ENCODE measurements around the gene EMSY. TPM values are rescaled to one million over a fixed set of nuclear protein-coding genes. Genes with fewer than 3 reads are reported as not detected.
A peak's percentile ranks its signal among the peaks of the same experiment; 100 is the strongest.

The EMSY gene
- total and polyA plus RNA-seq, 5 experiments from 2014 or later = 16.7 to 49.3 (median 22.7) TPM

GRCh38 chr11:76501526-76502202 lies 56.8 kb downstream of the EMSY start:
- ATAC-seq (no peak), DNase-seq (no peak)
- POLR2A ChIA-PET = interaction anchor here (0.7 kb wide), 1 partner anchor 1798 kb away, joined by 4 read pairs; no protein-coding TSS in a partner anchor

DNA sequence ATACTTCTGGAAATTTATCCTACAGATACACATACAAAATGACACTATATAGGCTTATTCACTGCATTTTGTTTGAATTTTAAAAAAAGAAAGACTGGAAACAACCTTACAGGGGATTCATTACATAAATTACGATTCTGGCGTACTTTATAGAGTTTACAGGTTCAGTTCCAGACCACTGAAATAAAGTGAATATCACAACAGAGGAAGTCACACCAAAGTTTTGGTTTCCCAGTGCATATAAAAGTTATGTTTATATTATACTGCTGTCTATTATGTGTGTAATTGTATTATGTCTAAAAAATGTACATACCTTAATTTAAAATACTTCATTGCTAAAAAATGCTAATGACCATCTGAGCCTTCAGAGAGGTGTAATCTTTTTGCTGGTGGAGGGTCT lies 62.0 kb downstream of the EMSY start:
- POLR2A ChIA-PET = no interaction called here
- no peak for ATAC-seq
- no peak overlapping the region for H3K27ac Mint-ChIP-seq

More at GRCh38 chr11:76501526-76502202, 56.8 kb downstream of the EMSY start:
- H3K9me3 Mint-ChIP-seq = peaks cover 2 to 17% (median 10%) of the 10 kb centered on the region in 9 donors
- no peak overlapping the region for H3K4me3 Mint-ChIP-seq
- peak overlapping the region in 1 of 10 donors; percentile 43 for H3K27ac Mint-ChIP-seq
- peaks cover 0 to 8% (median under 1%) of the 10 kb centered on the region in 4 donors for H3K4me1 Mint-ChIP-seq
- H3K27me3 Mint-ChIP-seq = no peaks in the 10 kb centered on the region
- peaks cover 15 to 66% (median 44%) of the 10 kb centered on the region in 3 donors for H3K36me3 Mint-ChIP-seq

DNA sequence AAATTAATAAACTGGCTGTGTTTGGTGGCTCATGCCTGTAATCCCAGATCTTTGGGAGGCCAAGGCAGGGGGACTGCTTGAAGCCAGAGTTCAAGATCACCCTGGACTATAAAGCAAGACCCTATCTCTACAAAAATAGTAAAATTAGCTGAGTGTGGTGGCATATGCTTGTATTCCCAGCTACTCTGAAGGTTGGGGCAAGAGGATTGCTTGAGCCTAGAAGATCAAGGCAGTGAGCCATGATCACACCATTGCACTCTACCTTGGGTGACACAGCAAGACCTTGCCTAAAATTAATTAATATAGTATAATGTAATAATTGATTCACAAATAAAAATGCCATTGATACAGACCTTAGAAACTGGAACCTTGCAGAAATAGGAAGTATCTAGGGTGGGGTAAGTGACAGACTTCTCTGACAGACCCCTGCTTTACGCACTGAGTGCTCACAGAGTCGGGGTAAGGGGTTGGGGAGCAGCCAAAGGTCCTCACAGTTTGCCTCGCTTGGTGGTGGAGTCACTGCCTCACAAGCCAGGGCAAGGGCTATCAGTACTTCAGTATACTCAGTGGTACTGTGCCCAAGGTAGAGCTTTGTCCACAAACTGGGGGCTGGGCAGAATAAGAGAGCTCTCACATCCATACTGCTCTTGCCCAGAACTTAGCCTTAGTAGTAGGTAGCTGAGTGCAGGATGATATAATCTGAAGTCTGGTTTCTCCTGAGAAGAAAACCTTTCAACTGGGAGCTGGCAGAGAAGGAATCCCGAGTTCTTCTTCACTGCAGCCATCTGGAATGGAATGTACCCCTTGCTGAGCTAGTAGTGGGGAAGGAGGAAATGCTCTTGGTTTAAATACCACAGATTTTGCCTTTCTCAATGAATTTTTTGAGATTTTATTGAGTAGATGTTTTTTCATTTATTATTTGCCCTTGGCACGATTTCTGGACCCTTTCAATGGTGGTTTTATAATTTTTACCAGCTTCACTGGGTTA lies 65.5 kb downstream of the EMSY start:
- no peaks in the 10 kb centered on the region for H3K27me3 Mint-ChIP-seq
- peaks cover 0 to 52% (median 11%) of the 10 kb centered on the region in 3 donors for H3K36me3 Mint-ChIP-seq
- no peaks in the 10 kb centered on the region for H3K9me3 Mint-ChIP-seq
- peaks cover 0 to 9% (median under 1%) of the 10 kb centered on the region in 4 donors for H3K4me1 Mint-ChIP-seq
- no peak for ATAC-seq
- no peak overlapping the region for H3K4me3 Mint-ChIP-seq
- no peak for DNase-seq
- POLR2A ChIA-PET = no interaction called here
- peak overlapping the region in 3 of 10 donors; percentile 20 to 41 (median 27) for H3K27ac Mint-ChIP-seq

More for the DNA sequence above, 62.0 kb downstream of the EMSY start:
- no peak overlapping the region for H3K4me3 Mint-ChIP-seq
- peaks cover 0 to 44% (median 22%) of the 10 kb centered on the region in 3 donors for H3K36me3 Mint-ChIP-seq
- H3K9me3 Mint-ChIP-seq = peaks cover 0 to 7% (median 0%) of the 10 kb centered on the region in 9 donors
- H3K27me3 Mint-ChIP-seq = no peaks in the 10 kb centered on the region
- peaks cover 0 to 9% (median under 1%) of the 10 kb centered on the region in 4 donors for H3K4me1 Mint-ChIP-seq
- DNase-seq = no peak

- no peak overlapping the region for H3K4me3 Mint-ChIP-seq
- POLR2A ChIA-PET = interaction anchor here (0.7 kb wide), 1 partner anchor 64 kb away, joined by 5 read pairs; no protein-coding TSS in a partner anchor
- peak overlapping the region in 1 of 10 donors; percentile 12 for H3K27ac Mint-ChIP-seq
- no peaks in the 10 kb centered on the region for H3K4me1 Mint-ChIP-seq
- DNase-seq = no peak
- peaks cover 0 to 58% (median 7%) of the 10 kb centered on the region in 3 donors for H3K36me3 Mint-ChIP-seq
- H3K27me3 Mint-ChIP-seq = no peaks in the 10 kb centered on the region
- no peak for ATAC-seq
- H3K9me3 Mint-ChIP-seq = no peaks in the 10 kb centered on the region
Observed at GRCh38 chr11:76512851-76513653, 68.2 kb downstream of the EMSY start.

DNA sequence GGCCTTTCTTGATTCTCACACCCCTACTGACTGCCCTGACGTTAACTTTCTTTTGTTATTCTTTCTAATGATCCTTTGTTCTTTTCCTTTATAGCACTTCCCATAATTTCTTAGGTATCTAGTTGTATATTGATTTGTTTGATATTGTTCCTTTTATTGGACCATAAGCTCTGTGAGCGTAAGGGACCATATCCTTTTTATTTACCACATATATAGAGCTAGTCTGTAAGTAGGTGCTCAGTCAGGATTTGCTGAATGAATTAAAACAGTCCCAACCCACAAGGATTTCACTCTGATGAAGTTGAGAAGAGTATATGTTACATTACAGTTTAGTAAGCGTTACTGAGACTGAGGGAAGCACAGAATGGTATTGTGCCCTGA lies 68.8 kb downstream of the EMSY start:
- no peak for DNase-seq
- ATAC-seq = no peak
- Mint-ChIP-seq H3K4me1 (no peaks in the 10 kb centered on the region), H3K9me3 (no peaks in the 10 kb centered on the region), H3K36me3 (peaks cover 0 to 58% (median 5%) of the 10 kb centered on the region in 3 donors), H3K27me3 (no peaks in the 10 kb centered on the region), H3K4me3 (no peak overlapping the region), H3K27ac (peak overlapping the region in 1 of 10 donors; percentile 12)
- POLR2A ChIA-PET = no interaction called here

DNA sequence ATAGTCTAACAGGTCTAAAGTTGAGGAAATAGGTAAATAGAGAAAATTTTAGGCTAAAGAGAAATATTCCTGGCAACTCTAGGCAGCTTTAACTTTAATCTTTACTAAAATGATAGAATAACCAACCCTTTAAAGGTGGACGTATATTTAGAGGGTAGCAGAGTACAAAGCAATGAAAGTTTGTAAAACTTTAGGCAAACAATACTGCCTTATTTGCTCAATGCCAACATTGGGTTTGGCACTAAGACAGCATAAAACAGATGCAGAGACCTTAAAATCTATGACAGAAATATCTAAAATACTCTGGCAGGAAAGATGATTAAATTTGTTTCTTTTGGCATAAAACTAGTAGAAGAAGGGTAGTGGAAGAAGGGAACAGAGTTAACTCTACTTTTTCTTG lies 70.7 kb downstream of the EMSY start:
- peaks cover 0 to 67% (median 5%) of the 10 kb centered on the region in 3 donors for H3K36me3 Mint-ChIP-seq
- no peak for DNase-seq
- ATAC-seq = no peak
- H3K4me3 Mint-ChIP-seq = no peak overlapping the region
- no peaks in the 10 kb centered on the region for H3K9me3 Mint-ChIP-seq
- peak overlapping the region in 1 of 10 donors; percentile 21 for H3K27ac Mint-ChIP-seq
- H3K4me1 Mint-ChIP-seq = no peaks in the 10 kb centered on the region
- POLR2A ChIA-PET = no interaction called here
- H3K27me3 Mint-ChIP-seq = no peaks in the 10 kb centered on the region

DNA sequence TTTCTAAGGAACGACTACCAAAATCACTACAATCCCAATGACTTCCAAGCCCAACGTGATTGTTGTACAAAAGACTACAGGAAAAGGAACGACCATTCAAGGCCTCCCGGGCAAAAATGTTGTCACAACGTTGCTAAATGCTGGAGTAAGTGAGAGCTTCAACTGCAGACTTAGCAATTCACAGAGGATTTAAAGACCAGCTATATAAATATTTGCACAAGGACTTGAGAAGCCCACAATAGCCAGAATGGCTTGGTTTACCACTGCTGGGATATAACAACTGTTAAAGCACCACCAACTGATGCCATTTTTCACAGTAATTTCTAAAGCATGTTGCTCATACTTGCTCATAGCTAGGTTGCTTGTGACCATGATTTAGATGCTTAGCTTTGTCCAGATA lies 78.3 kb downstream of the EMSY start:
- Mint-ChIP-seq H3K9me3 (no peaks in the 10 kb centered on the region), H3K4me3 (no peak overlapping the region), H3K4me1 (peaks cover 0 to 2% (median 0%) of the 10 kb centered on the region in 4 donors), H3K36me3 (peaks cover 0 to 73% (median 30%) of the 10 kb centered on the region in 3 donors), H3K27me3 (no peaks in the 10 kb centered on the region), H3K27ac (no peak overlapping the region)
- ATAC-seq (no peak), DNase-seq (no peak)
- POLR2A ChIA-PET = no interaction called here

GRCh38 chr11:76523786-76524436 lies 79.1 kb downstream of the EMSY start:
- Mint-ChIP-seq H3K4me3 (no peak overlapping the region), H3K9me3 (no peaks in the 10 kb centered on the region), H3K4me1 (peaks cover 0 to 2% (median 0%) of the 10 kb centered on the region in 4 donors), H3K36me3 (peaks cover 4 to 75% (median 37%) of the 10 kb centered on the region in 3 donors), H3K27ac (no peak overlapping the region), H3K27me3 (no peaks in the 10 kb centered on the region)
- ATAC-seq (no peak), DNase-seq (no peak)
- POLR2A ChIA-PET = interaction anchor here (0.7 kb wide), 1 partner anchor 153 kb away, joined by 4 read pairs; no protein-coding TSS in a partner anchor

DNA sequence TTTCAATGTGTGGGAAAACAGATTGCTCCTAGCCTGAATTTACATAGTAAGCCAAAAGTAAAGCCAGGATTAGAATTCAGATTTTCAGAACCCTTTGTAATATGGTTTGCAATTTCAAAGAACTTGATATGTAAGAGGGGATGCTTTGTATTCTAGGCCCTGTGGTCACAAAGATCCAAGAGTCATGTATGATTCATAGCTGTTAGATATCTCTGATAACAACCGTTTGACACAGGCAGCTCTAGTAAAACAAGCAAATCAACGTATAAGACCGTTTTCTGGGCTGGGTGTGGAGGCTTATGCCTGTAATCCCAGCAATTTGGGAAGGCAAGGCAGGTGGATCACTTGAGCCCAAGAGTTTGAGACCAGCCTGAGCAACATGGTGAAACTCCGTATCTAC lies 79.6 kb downstream of the EMSY start:
- DNase-seq (no peak), ATAC-seq (no peak)
- Mint-ChIP-seq H3K9me3 (no peaks in the 10 kb centered on the region), H3K4me1 (peaks cover 0 to 2% (median 0%) of the 10 kb centered on the region in 4 donors), H3K36me3 (peaks cover 8 to 75% (median 42%) of the 10 kb centered on the region in 3 donors), H3K27ac (no peak overlapping the region), H3K27me3 (no peaks in the 10 kb centered on the region), H3K4me3 (no peak overlapping the region)
- POLR2A ChIA-PET = no interaction called here

DNA sequence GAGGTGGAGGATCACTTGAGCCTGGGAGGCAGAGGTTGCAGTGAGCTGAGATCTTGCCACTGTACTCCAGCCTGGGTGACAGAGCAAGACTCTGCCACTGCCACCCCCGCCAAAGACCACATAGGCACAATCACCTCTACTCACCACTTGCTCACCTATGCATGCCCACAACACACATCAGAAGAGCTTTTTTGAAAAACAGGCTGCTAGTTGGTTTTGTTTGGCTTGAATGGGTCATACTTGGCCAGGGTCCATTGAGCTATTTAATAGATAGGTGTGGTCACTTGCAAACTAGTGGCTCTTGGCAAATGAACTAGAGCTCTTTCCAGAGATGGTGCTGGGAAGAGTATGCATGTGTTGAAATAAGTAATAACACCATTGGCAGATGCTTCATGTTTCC lies 80.1 kb downstream of the EMSY start:
- DNase-seq = no peak
- peaks cover 0 to 2% (median 0%) of the 10 kb centered on the region in 4 donors for H3K4me1 Mint-ChIP-seq
- no peak overlapping the region for H3K4me3 Mint-ChIP-seq
- no peaks in the 10 kb centered on the region for H3K9me3 Mint-ChIP-seq
- H3K27me3 Mint-ChIP-seq = no peaks in the 10 kb centered on the region
- POLR2A ChIA-PET = no interaction called here
- peaks cover 8 to 75% (median 45%) of the 10 kb centered on the region in 3 donors for H3K36me3 Mint-ChIP-seq
- no peak for ATAC-seq
- peak overlapping the region in 1 of 10 donors; percentile 31 for H3K27ac Mint-ChIP-seq

DNA sequence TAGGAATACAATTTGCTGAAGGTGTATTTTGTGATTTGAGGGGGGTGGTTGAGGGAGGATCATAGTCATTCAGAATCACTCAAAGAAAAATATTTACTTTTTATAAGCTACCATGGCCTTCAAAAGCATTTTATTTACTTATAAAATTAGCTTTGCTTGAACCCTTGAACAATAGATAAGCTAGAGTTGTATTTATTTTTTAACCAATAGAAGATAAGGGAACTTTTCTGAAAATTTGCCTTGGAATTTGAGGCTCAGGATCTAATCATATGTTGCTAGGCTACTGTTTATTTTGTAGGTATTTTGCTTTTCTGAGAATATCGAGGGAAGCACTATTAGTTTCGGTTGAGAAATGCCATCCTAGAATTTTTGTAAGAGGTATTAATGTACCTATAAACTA lies 82.1 kb downstream of the EMSY start:
- Mint-ChIP-seq H3K9me3 (no peaks in the 10 kb centered on the region), H3K27me3 (no peaks in the 10 kb centered on the region), H3K4me3 (no peak overlapping the region), H3K27ac (no peak overlapping the region), H3K36me3 (peaks cover 8 to 78% (median 42%) of the 10 kb centered on the region in 3 donors), H3K4me1 (no peaks in the 10 kb centered on the region)
- ATAC-seq = no peak
- POLR2A ChIA-PET = no interaction called here
- no peak for DNase-seq

DNA sequence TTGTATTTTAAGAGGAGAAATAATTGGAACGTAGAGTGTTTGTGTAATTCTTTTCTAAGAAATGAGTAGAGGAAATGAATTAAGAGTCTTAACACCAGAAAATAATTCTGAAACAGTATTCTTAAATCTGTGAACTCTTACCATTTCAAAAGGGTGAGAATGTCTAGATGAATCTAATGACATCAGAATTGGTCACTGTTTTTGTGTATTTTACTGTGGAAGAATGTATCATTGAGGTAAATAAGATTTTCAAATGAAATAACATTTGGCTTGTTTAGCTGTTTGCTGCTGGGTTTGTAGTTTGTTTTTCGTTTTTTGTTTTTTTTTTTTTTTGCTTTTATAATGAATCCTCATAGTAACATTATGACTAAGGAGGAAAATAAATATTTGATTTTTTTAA lies 97.6 kb downstream of the EMSY start:
- Mint-ChIP-seq H3K4me1 (peaks cover 0 to 4% (median 0%) of the 10 kb centered on the region in 4 donors), H3K27ac (peak overlapping the region in 2 of 10 donors; percentile 6 to 27), H3K27me3 (no peaks in the 10 kb centered on the region), H3K4me3 (no peak overlapping the region), H3K36me3 (peaks cover 22 to 77% (median 31%) of the 10 kb centered on the region in 3 donors), H3K9me3 (no peaks in the 10 kb centered on the region)
- DNase-seq = no peak
- POLR2A ChIA-PET = no interaction called here
- no peak for ATAC-seq
